Common myeloid progenitor, CD34-positive (primary cell): ENCODE measurements around the gene MMP12. TPM values are rescaled to one million over a fixed set of nuclear protein-coding genes. Genes with fewer than 3 reads are reported as not detected.

ENCODE experiments used
- CTCF ChIA-PET: fragments of 350-600 bp; sonication (Branson Sonifier 250); formaldehyde crosslinking; loops from one replicate; lab custom pipeline; 2021; ENCODE audit warnings: antibody characterized with exemption; lab: Charles Lee
- POLR2A ChIA-PET: fragments of 350-600 bp; sonication (Branson Sonifier 250); formaldehyde crosslinking; loops from one replicate; lab custom pipeline; 2021; ENCODE audit warnings: antibody characterized with exemption; lab: Charles Lee
- DNase-seq, 3 donors: peaks; one replicate each; pipeline versions ENCODE4 v3.0.0 to v3.0.0-alpha.2; 2013
- H3K27ac ChIP-seq, 2 experiments: 1 replicate in 1 of 2; 2 replicates in 1 of 2; pipeline ENCODE4 v1.7.0; 2013; ENCODE audit warnings: inconsistent platforms in 2 of 2, low read length in 2 of 2, mild to moderate bottlenecking in 2 of 2, low read depth in 1 of 2, moderate library complexity in 1 of 2; ENCODE audit not compliant: severe bottlenecking in 2 of 2, insufficient read depth in 1 of 2, poor library complexity in 1 of 2
- H3K27me3 ChIP-seq, 5 experiments: replicated peaks in 2 of 5; 1 replicate in 3 of 5; 2 replicates in 2 of 5; pipeline versions ENCODE4 v1.6.1 to v1.7.0; 2013; ENCODE audit warnings: low read length in 4 of 5, mild to moderate bottlenecking in 2 of 5, moderate library complexity in 2 of 5, inconsistent platforms in 1 of 5; ENCODE audit not compliant: insufficient read depth in 5 of 5, control insufficient read depth in 4 of 5
- H3K36me3 ChIP-seq, 4 experiments: 1 replicate in 2 of 4; 2 replicates in 2 of 4; pipeline versions ENCODE4 v1.6.1 to v1.7.0; 2013; ENCODE audit warnings: low read length in 3 of 4, control low read depth in 1 of 4, mild to moderate bottlenecking in 1 of 4; ENCODE audit not compliant: control insufficient read depth in 4 of 4, insufficient read depth in 4 of 4
- H3K4me1 ChIP-seq, 4 experiments: 1 replicate in 3 of 4; 2 replicates in 1 of 4; pipeline versions ENCODE4 v1.6.1 to v1.7.1; 2013; ENCODE audit warnings: low read length in 3 of 4, mild to moderate bottlenecking in 3 of 4, control low read depth in 1 of 4, inconsistent platforms in 1 of 4, moderate library complexity in 1 of 4; ENCODE audit not compliant: control insufficient read depth in 4 of 4, insufficient read depth in 4 of 4; ENCODE audit errors: control extremely low read depth in 1 of 4
- H3K4me3 ChIP-seq, 7 experiments: 1 replicate in 4 of 7; 2 replicates in 3 of 7; pipeline versions ENCODE4 v1.5.1 to v1.7.0; 2013; ENCODE audit warnings: mild to moderate bottlenecking in 7 of 7, low read length in 6 of 7, moderate library complexity in 6 of 7, inconsistent platforms in 2 of 7, low read depth in 2 of 7, control low read depth in 1 of 7; ENCODE audit not compliant: insufficient read depth in 4 of 7, control insufficient read depth in 1 of 7; ENCODE audit errors: extremely low read depth in 1 of 7
- H3K9me3 ChIP-seq, 5 experiments: 1 replicate in 4 of 5; 2 replicates in 1 of 5; pipeline versions ENCODE4 v1.6.1 to v1.7.1; 2013; ENCODE audit warnings: low read length in 4 of 5, mild to moderate bottlenecking in 2 of 5, inconsistent platforms in 1 of 5, low read depth in 1 of 5, moderate library complexity in 1 of 5; ENCODE audit not compliant: control insufficient read depth in 4 of 5, insufficient read depth in 2 of 5; ENCODE audit errors: control extremely low read depth in 1 of 5
- WGBS: methylation state at CpG from one replicate; pipeline ENCODE4 v1.1.5; 2013; ENCODE audit not compliant: insufficient coverage; 5-methylcytosine and 5-hydroxymethylcytosine counted together
- polyA plus RNA-seq: library from polyadenylated mRNA; unstranded; fragments of 120-200 nt; gene quantifications from one replicate; pipeline ENCODE4 v1.2.1, GENCODE V29; 2013

Gene MMP12
- polyA plus RNA-seq = not detected

DNA sequence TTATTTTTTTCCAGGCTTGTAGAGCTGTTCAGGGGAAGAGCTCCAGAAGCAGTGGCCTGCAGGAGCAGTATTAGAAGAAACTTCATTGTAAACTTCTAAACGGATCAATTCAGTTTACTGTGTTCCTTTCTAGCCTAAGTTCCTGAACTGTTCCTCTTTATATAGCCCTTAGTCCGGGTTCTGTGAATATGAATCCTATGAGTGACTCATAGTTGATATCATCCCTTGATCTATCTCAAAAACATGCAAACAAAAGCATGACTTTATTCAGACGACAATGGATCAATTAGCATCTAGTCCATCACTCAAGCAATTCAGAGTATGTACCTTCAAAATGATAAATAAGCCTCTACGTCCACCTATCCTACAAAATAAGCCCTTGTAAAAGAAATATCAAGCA is at the start of gene MMP12:
Gene MMP12, minus strand, starts transcription at position 131 of the 400 bp plus-strand sequence. Its CDS starts 45 bp downstream, at position 86.
- WGBS = 96% methylated on average over 2 of the region's 4 CpGs
- Histone ChIP-seq H3K4me3 (no peak within 1 kb of the TSS), H3K4me1 (no peaks in the 10 kb centered on the region), H3K36me3 (no peaks in the 10 kb centered on the region), H3K9me3 (no peaks in the 10 kb centered on the region), H3K27me3 (peaks cover 0 to 12% (median 1%) of the 10 kb centered on the region in 5 experiments), H3K27ac (no peak within 1 kb of the TSS)
- ChIA-PET POLR2A (no interaction called here), CTCF (no interaction called here)
- no peak for DNase-seq

DNA sequence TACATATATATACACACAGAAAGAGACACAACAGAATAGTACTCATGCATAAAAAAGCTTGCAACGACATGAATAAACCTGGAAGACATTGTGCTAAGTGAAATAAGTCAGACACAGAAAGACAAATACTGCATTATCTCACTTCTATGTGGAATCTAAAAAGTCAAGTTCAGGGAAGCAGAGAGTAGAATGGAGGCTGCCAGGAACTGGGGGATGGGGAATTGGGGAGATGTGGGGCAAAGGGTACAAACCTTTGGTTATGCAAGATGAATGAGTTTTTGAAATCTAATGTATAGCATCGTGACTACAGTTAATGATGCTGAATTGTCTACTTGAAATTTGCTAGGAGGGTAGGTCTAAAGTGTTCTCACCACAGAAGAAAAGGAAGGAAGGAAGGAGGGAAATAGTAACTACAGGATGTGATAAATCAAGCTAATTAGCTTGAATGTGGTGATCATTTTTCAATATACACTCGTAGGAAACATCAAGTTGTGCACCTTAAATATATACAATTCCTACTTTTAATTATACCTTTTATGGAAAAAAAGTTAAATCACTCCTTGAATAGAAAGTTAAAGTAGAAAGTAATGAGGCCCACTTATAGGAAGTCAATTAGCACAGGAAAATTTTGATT is 46.9 kb upstream of the MMP12 start:
- Histone ChIP-seq H3K27ac (no peak overlapping the region), H3K4me3 (no peak overlapping the region), H3K4me1 (peaks cover 7 to 42% (median 18%) of the 10 kb centered on the region in 4 experiments), H3K9me3 (no peaks in the 10 kb centered on the region), H3K27me3 (peaks cover 0 to 17% (median 0%) of the 10 kb centered on the region in 5 experiments), H3K36me3 (no peaks in the 10 kb centered on the region)
- DNase-seq = peak in 1 of 3 donors; percentile 4
- ChIA-PET POLR2A (no interaction called here), CTCF (interaction anchor here (4.6 kb wide), 1 partner anchor 11 kb away, joined by 22 read pairs; no protein-coding TSS in a partner anchor)
- 50% methylated on average over 1 of the region's 3 CpGs for WGBS

GRCh38 chr11:102920118-102920684 is 45.4 kb upstream of the MMP12 start:
- Histone ChIP-seq H3K27ac (no peak overlapping the region), H3K27me3 (peaks cover 0 to 18% (median 4%) of the 10 kb centered on the region in 5 experiments), H3K4me1 (peaks cover 7 to 41% (median 17%) of the 10 kb centered on the region in 4 experiments), H3K9me3 (no peaks in the 10 kb centered on the region), H3K4me3 (peak overlapping the region in 5 of 7 experiments; percentile 12 to 55 (median 12)), H3K36me3 (no peaks in the 10 kb centered on the region)
- peak; percentile 65 to 91 (median 86) for DNase-seq
- 1% methylated on average over 8 of the region's 13 CpGs for WGBS
- ChIA-PET CTCF (interaction anchor here (1.4 to 4.6 kb wide), 5 partner anchors 13 to 680 kb away, joined by 3 to 22 read pairs (median 4); no protein-coding TSS in a partner anchor), POLR2A (interaction anchor here (1.0 kb wide), 1 partner anchor 22 kb away, joined by 3 read pairs; no protein-coding TSS in a partner anchor)

DNA sequence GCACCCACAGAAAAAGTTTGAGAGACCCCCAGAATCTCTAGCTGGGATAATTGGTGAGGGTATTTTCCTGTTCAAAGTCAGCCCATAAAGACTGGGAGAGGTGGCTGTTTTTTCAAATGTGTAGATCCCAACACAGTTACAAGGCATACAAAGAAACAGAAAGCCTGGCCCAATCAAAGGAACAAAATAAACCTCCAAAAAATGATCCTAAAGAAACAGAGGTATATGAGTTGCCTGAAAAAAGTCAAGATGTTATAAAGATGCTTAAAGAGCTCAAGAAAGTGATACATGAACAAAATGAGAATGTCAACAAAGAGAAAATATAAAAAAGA is 40.2 kb upstream of the MMP12 start:
- ChIA-PET CTCF (interaction anchor here (0.8 to 5.7 kb wide), 11 partner anchors 10 to 141 kb away, joined by 3 to 80 read pairs (median 10); no protein-coding TSS in a partner anchor), POLR2A (interaction anchor here (1.3 kb wide), 1 partner anchor 26 kb away, joined by 4 read pairs; no protein-coding TSS in a partner anchor)
- Histone ChIP-seq H3K27ac (no peak overlapping the region), H3K27me3 (peaks cover 0 to 9% (median 7%) of the 10 kb centered on the region in 5 experiments), H3K36me3 (no peaks in the 10 kb centered on the region), H3K4me3 (no peak overlapping the region), H3K9me3 (no peaks in the 10 kb centered on the region), H3K4me1 (peaks cover 3 to 8% (median 5%) of the 10 kb centered on the region in 4 experiments)
- DNase-seq = no peak

DNA sequence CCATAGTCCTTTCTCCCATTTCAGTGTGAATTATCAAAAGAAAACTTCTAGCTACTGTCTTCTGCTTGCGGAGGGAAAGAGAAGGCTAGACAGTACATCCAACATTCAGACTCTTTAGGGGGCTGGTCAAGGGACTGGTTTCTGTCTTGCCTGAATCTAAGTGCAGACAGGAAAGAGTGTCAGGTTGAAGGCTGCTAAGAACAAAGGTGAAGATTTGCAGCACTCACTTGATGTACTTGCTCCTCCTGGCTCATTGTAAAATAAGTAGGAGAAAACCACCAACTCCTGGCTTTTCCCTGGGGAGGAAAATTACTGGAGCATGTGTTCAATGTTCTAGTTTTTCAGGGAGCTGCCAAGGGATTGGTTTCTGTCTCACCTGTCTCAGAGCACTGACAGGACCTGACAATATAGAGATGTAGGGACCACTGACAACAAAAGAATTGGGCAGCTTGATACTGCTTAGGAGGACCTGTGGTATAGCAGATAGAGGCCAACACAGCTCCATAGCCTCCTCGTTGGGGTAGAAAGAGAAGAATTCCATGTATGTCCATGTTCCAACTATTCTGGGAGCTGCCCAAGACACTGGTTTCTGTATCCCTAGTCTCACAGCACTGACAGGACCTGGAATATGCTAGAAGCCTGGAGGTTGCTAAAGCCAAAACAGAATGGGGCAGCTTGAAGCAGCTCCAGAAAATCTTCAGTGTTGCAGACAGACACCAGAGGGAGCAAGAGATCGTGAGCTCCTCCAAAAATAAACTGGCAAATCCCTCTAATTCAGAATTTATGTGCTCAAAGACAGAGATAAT is 39.7 kb upstream of the MMP12 start:
- POLR2A ChIA-PET = interaction anchor here (1.3 kb wide), 1 partner anchor 27 kb away, joined by 4 read pairs; no protein-coding TSS in a partner anchor
- peak; percentile 44 to 64 (median 46) for DNase-seq

GRCh38 chr11:102912482-102912830 is 37.7 kb upstream of the MMP12 start:
- ChIA-PET CTCF (interaction anchor here (1.0 to 5.7 kb wide), 6 partner anchors 11 to 144 kb away, joined by 3 to 80 read pairs (median 4); no protein-coding TSS in a partner anchor), POLR2A (no interaction called here)
- no peaks in the 10 kb centered on the region for H3K36me3 ChIP-seq
- DNase-seq = no peak
- peaks cover 0 to 7% (median 3%) of the 10 kb centered on the region in 5 experiments for H3K27me3 ChIP-seq
- no peak overlapping the region for H3K27ac ChIP-seq
- H3K4me3 ChIP-seq = no peak overlapping the region
- H3K4me1 ChIP-seq = no peaks in the 10 kb centered on the region
- WGBS = 90% methylated on average over 1 of the region's 2 CpGs
- no peaks in the 10 kb centered on the region for H3K9me3 ChIP-seq

More for the DNA sequence above, 39.7 kb upstream of the MMP12 start:
- CTCF ChIA-PET = interaction anchor here (0.8 to 5.7 kb wide), 12 partner anchors 11 to 142 kb away, joined by 3 to 80 read pairs (median 8); no protein-coding TSS in a partner anchor
- no peak overlapping the region for H3K27ac ChIP-seq
- peaks cover 0 to 3% (median under 1%) of the 10 kb centered on the region in 4 experiments for H3K4me1 ChIP-seq
- H3K36me3 ChIP-seq = no peaks in the 10 kb centered on the region
- peaks cover 0 to 9% (median 7%) of the 10 kb centered on the region in 5 experiments for H3K27me3 ChIP-seq
- no peaks in the 10 kb centered on the region for H3K9me3 ChIP-seq
- WGBS = 69% methylated on average over 1 of the region's 3 CpGs
- no peak overlapping the region for H3K4me3 ChIP-seq
